ENCODE measurements around the gene RHOXF2.
"Not testable (repeated sequence)": the region's sequence is repeated elsewhere in the genome, so short reads cannot be mapped to it uniquely, and the experiment has no call there.

The RHOXF2 gene, protein sequence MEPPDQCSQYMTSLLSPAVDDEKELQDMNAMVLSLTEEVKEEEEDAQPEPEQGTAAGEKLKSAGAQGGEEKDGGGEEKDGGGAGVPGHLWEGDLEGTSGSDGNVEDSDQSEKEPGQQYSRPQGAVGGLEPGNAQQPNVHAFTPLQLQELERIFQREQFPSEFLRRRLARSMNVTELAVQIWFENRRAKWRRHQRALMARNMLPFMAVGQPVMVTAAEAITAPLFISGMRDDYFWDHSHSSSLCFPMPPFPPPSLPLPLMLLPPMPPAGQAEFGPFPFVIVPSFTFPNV

DNA sequence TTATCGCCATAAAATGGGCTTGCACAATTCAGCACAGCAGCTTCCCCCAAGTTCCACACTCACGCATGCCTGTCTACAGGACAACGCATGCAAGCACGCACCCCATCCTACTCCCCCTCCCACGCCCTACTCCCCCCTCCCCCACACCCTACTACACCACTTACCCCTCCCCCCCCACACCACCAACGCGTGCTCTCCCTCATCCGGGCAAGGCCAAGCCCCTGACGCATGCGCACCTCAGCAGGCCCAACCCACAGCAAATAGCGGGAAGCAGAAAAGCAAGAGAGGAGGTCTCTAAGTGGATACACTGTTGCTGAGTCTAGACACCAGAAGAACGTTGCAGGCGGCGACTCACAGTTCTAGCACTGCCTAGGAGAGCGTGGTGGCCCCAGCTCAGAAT, at the start of gene RHOXF2:
TSS of gene RHOXF2 (plus strand) at position 301 of the 400 bp plus-strand sequence. CDS start 138 bp downstream, outside the sequence.
- not testable (repeated sequence) for H3K27me3 ChIP-seq (ENCODE audit: control insufficient read depth in 5 of 5, insufficient read depth in 4 of 5, low read length in 5 of 5); H3K9me3 ChIP-seq (ENCODE audit: control insufficient read depth in 5 of 5, low read length in 5 of 5); H3K4me1 ChIP-seq (ENCODE audit: control insufficient read depth in 5 of 5, insufficient read depth in 5 of 5, low read length in 5 of 5); H3K4me3 ChIP-seq (ENCODE audit: low read depth in 1 of 5, low read length in 5 of 5); H3K9ac ChIP-seq (ENCODE audit: low read length in 5 of 5); H3K36me3 ChIP-seq (ENCODE audit: control insufficient read depth in 5 of 5, insufficient read depth in 5 of 5, low read length in 5 of 5); H3K27ac ChIP-seq (ENCODE audit: low read depth, low read length)

DNA sequence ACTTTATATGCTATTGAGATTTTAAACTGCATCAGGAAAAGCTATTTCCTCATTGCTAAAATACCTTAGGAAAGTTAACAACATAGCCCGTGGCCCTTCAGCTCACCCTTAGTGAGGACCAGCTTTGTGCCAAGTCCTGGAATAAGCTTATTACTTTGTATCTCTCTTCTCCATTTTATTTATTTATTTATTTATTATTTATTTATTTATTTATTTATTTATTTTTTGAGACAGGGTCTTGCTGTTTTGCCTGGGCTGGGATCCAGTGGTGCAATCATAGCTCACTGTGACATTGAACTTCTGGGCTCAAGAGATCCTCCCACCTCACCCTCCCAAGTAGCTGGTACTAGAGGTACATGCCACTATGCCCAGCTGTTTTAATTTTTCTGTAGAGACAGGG, 49.0 kb upstream of the RHOXF2 start:
- H3K27ac ChIP-seq (ENCODE audit: low read depth, low read length) = no peak overlapping the region
- no peaks in the 10 kb centered on the region for H3K36me3 ChIP-seq (ENCODE audit: control insufficient read depth in 5 of 5, insufficient read depth in 5 of 5, low read length in 5 of 5)
- H3K4me3 ChIP-seq (ENCODE audit: low read depth in 1 of 5, low read length in 5 of 5) = no peak overlapping the region
- peaks cover 0 to 7% (median 0%) of the 10 kb centered on the region in 5 donors for H3K9me3 ChIP-seq (ENCODE audit: control insufficient read depth in 5 of 5, low read length in 5 of 5)
- peaks cover 0 to 13% (median 10%) of the 10 kb centered on the region in 5 donors for H3K4me1 ChIP-seq (ENCODE audit: control insufficient read depth in 5 of 5, insufficient read depth in 5 of 5, low read length in 5 of 5)
- H3K27me3 ChIP-seq (ENCODE audit: control insufficient read depth in 5 of 5, insufficient read depth in 4 of 5, low read length in 5 of 5) = peaks cover 0 to 2% (median 0%) of the 10 kb centered on the region in 5 donors
- no peak overlapping the region for H3K9ac ChIP-seq (ENCODE audit: low read length in 5 of 5)

DNA sequence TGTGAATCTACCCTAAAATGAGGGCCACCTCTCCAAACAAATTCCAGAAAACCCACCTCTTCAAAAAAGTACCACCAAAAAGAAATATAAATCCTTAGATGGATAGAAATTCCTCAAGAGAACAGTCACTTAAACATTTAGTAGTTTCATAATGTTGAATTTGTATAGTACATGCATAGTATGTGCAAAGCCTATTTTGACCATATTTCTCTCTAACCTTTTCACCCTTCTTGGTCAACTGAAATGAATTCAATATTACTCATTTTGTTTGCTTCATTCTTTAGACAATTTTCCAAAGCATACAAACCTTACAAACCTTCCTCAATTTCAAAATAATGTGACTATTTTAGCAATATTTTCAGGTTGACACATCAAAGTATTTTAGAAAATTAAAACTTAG, 46.8 kb upstream of the RHOXF2 start:
- Histone ChIP-seq H3K36me3 (ENCODE audit: control insufficient read depth in 5 of 5, insufficient read depth in 5 of 5, low read length in 5 of 5) (no peaks in the 10 kb centered on the region), H3K4me1 (ENCODE audit: control insufficient read depth in 5 of 5, insufficient read depth in 5 of 5, low read length in 5 of 5) (peaks cover 0 to 16% (median 10%) of the 10 kb centered on the region in 5 donors), H3K9ac (ENCODE audit: low read length in 5 of 5) (no peak overlapping the region), H3K27me3 (ENCODE audit: control insufficient read depth in 5 of 5, insufficient read depth in 4 of 5, low read length in 5 of 5) (peaks cover 0 to 2% (median 0%) of the 10 kb centered on the region in 5 donors), H3K27ac (ENCODE audit: low read depth, low read length) (no peak overlapping the region), H3K4me3 (ENCODE audit: low read depth in 1 of 5, low read length in 5 of 5) (no peak overlapping the region), H3K9me3 (ENCODE audit: control insufficient read depth in 5 of 5, low read length in 5 of 5) (no peaks in the 10 kb centered on the region)

DNA sequence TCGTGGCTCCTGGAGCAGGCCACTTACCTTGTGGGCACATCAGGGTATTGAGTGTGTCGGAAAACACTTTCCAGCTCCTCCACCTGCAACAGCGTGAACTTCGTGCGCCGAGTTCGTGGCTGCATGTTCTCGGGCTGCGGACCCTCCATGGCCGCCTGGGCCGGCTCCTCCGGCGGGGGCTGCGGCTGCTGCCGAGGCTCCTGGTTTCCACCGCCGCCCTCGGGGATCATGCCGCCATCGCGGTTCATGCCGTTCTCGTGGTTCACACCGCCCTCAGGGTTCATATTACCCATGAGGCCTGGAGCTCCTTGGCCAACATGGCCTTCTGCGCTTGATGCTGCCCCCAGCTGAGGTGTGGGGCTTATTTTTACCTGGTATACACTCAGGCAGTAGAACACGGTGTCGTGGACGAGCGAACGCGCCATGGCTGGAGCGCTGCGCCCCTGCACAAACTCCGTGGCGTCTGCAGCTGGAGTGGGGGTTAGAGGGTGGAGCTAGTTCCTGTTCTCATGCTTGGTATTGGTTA, 42.9 kb upstream of the RHOXF2 start, which contains the start of gene RHOXF1:
TSS of gene RHOXF1 (minus strand) at position 476 of the 526 bp plus-strand sequence. CDS start at position 425, 51 bp downstream.
- no peaks in the 10 kb centered on the region for H3K9me3 ChIP-seq (ENCODE audit: control insufficient read depth in 5 of 5, low read length in 5 of 5)
- no peaks in the 10 kb centered on the region for H3K36me3 ChIP-seq (ENCODE audit: control insufficient read depth in 5 of 5, insufficient read depth in 5 of 5, low read length in 5 of 5)
- peaks cover 0 to 2% (median 0%) of the 10 kb centered on the region in 5 donors for H3K27me3 ChIP-seq (ENCODE audit: control insufficient read depth in 5 of 5, insufficient read depth in 4 of 5, low read length in 5 of 5)
- H3K4me3 ChIP-seq (ENCODE audit: low read depth in 1 of 5, low read length in 5 of 5) = no peak within 1 kb of the TSS
- H3K4me1 ChIP-seq (ENCODE audit: control insufficient read depth in 5 of 5, insufficient read depth in 5 of 5, low read length in 5 of 5) = peaks cover 0 to 5% (median 0%) of the 10 kb centered on the region in 5 donors
- no peak within 1 kb of the TSS for H3K27ac ChIP-seq (ENCODE audit: low read depth, low read length)
- H3K9ac ChIP-seq (ENCODE audit: low read length in 5 of 5) = no peak within 1 kb of the TSS

DNA sequence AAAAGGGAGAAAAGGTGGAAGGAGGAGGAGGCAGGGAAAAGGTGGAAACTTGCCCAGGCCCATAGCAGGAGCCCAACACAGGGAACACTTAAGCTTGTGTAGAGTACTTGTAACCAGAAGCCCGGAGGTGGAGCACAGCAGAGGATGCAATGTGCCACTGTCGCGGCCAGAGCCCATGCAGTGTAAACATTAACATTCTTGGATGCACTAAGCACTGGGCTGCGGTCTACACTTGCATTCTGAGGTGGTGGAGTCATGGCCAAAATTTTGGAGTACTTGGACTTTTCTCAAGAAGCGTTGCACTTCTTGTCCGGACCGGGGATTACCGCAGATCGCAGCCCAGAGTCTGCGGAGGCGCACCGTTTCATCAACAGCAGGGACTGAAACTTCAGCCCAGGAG, 38.2 kb upstream of the RHOXF2 start:
- Histone ChIP-seq H3K9me3 (ENCODE audit: control insufficient read depth in 5 of 5, low read length in 5 of 5) (no peaks in the 10 kb centered on the region), H3K4me1 (ENCODE audit: control insufficient read depth in 5 of 5, insufficient read depth in 5 of 5, low read length in 5 of 5) (peaks cover 0 to 10% (median 6%) of the 10 kb centered on the region in 5 donors), H3K27ac (ENCODE audit: low read depth, low read length) (no peak overlapping the region), H3K36me3 (ENCODE audit: control insufficient read depth in 5 of 5, insufficient read depth in 5 of 5, low read length in 5 of 5) (no peaks in the 10 kb centered on the region), H3K4me3 (ENCODE audit: low read depth in 1 of 5, low read length in 5 of 5) (no peak overlapping the region), H3K9ac (ENCODE audit: low read length in 5 of 5) (no peak overlapping the region), H3K27me3 (ENCODE audit: control insufficient read depth in 5 of 5, insufficient read depth in 4 of 5, low read length in 5 of 5) (peaks cover 0 to 2% (median 0%) of the 10 kb centered on the region in 5 donors)

DNA sequence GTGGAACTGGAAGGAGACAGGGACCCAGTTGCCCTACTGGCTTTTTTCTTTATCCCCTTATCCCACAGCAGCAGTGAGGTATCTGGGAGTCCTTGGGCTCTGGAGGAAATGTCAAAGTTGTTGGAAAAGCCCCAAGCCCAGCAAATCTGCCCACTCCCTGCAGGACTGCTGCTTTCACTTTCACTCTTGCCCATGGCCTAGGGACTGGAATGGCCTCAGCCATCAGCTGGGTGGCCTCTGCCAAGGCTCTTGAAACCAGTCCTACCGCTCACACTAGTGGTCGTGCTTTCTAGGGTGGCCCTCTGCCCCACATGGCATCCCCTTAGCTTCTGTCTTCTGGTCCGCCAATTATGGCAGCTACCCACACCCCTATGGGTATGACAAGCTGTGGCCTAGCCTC, 33.0 kb upstream of the RHOXF2 start:
- no peaks in the 10 kb centered on the region for H3K9me3 ChIP-seq (ENCODE audit: control insufficient read depth in 5 of 5, low read length in 5 of 5)
- H3K27ac ChIP-seq (ENCODE audit: low read depth, low read length) = peak overlapping the region; percentile 60
- peaks cover 0 to 23% (median 18%) of the 10 kb centered on the region in 5 donors for H3K4me1 ChIP-seq (ENCODE audit: control insufficient read depth in 5 of 5, insufficient read depth in 5 of 5, low read length in 5 of 5)
- H3K36me3 ChIP-seq (ENCODE audit: control insufficient read depth in 5 of 5, insufficient read depth in 5 of 5, low read length in 5 of 5) = no peaks in the 10 kb centered on the region
- H3K9ac ChIP-seq (ENCODE audit: low read length in 5 of 5) = peak overlapping the region in 2 of 5 donors; percentile 2 to 8
- H3K27me3 ChIP-seq (ENCODE audit: control insufficient read depth in 5 of 5, insufficient read depth in 4 of 5, low read length in 5 of 5) = no peaks in the 10 kb centered on the region
- peak overlapping the region; percentile 7 to 66 (median 38) for H3K4me3 ChIP-seq (ENCODE audit: low read depth in 1 of 5, low read length in 5 of 5)

DNA sequence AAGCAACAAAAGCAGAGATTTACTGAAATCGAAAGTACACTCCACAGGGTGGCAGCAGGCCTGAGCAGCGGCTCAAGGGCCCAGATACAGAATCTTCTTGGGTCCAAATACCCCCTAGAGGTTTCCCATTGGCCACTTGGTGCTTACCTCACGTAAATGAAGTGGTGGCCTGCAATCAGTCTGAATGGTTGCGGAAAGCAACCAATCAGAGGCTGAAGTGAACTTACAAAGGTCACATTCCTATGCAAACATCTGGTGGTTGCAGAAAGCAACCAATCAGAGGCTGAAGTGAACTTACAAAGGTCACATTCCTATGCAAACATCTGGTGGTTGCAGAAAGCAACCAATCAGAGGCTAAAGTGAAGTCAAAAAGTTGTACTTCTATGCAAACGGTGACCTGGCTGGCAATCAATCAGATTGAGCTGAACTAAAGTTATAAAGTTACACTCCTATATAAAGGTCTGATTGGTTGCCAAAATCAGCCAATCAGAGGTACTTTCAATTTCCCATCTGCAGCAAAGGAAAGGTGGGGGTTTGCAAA, 30.0 kb upstream of the RHOXF2 start:
- H3K4me3 ChIP-seq (ENCODE audit: low read depth in 1 of 5, low read length in 5 of 5); H3K9me3 ChIP-seq (ENCODE audit: control insufficient read depth in 5 of 5, low read length in 5 of 5); H3K36me3 ChIP-seq (ENCODE audit: control insufficient read depth in 5 of 5, insufficient read depth in 5 of 5, low read length in 5 of 5); H3K9ac ChIP-seq (ENCODE audit: low read length in 5 of 5); H3K27me3 ChIP-seq (ENCODE audit: control insufficient read depth in 5 of 5, insufficient read depth in 4 of 5, low read length in 5 of 5): not testable (repeated sequence)
- H3K27ac ChIP-seq (ENCODE audit: low read depth, low read length) = peak overlapping the region; percentile 0
- H3K4me1 ChIP-seq (ENCODE audit: control insufficient read depth in 5 of 5, insufficient read depth in 5 of 5, low read length in 5 of 5) = peaks cover 0 to 36% (median 23%) of the 10 kb centered on the region in 5 donors

DNA sequence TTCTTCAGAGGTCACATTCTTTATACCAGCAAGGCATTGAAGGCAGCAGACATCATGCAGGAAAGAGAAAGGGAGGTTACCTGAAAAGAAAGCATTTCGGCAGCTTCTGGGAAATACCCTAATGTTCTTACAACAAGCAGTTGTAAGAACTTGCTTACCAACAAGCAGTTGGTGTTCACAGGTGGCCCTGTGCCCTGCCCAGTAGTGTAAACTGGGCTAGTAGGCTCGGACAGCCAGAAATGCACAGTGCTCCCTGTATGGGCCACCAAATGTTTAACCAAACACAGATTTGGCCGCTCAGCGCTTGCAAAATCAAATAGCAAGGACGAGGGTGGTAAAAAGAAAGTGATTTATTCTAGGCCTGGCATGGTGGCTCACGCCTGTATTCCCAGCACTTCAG, 22.3 kb upstream of the RHOXF2 start:
- peak overlapping the region in 3 of 5 donors; percentile 45 to 86 (median 58) for H3K9ac ChIP-seq (ENCODE audit: low read length in 5 of 5)
- no peaks in the 10 kb centered on the region for H3K9me3 ChIP-seq (ENCODE audit: control insufficient read depth in 5 of 5, low read length in 5 of 5)
- peak overlapping the region; percentile 66 for H3K27ac ChIP-seq (ENCODE audit: low read depth, low read length)
- H3K27me3 ChIP-seq (ENCODE audit: control insufficient read depth in 5 of 5, insufficient read depth in 4 of 5, low read length in 5 of 5) = peaks cover 0 to under 1% (median 0%) of the 10 kb centered on the region in 5 donors
- H3K36me3 ChIP-seq (ENCODE audit: control insufficient read depth in 5 of 5, insufficient read depth in 5 of 5, low read length in 5 of 5) = peaks cover 0 to 3% (median 0%) of the 10 kb centered on the region in 5 donors
- H3K4me1 ChIP-seq (ENCODE audit: control insufficient read depth in 5 of 5, insufficient read depth in 5 of 5, low read length in 5 of 5) = peaks cover 0 to 9% (median 4%) of the 10 kb centered on the region in 5 donors
- H3K4me3 ChIP-seq (ENCODE audit: low read depth in 1 of 5, low read length in 5 of 5) = peak overlapping the region in 3 of 5 donors; percentile 56 to 58 (median 57)

DNA sequence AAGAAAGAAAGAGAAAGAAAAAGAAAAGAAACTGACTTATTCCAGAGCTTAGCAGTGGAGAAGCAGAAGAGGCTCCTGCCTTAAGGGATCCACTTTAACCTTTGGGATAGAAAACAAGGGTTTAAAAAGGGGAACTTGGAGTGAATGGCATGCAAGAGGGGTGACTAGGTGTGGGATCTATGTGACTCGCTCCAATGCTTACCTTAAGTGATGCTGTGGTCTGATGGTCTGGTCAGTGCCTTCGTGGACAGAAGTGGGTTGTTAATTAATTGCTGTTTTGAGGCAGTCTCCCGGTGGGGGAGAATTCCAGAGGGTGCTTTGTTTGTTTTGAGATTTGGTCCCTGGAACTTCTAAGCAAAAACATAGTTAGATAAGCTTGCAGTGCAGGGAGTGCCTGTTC, 21.6 kb upstream of the RHOXF2 start:
- H3K4me3 ChIP-seq (ENCODE audit: low read depth in 1 of 5, low read length in 5 of 5) = no peak overlapping the region
- H3K36me3 ChIP-seq (ENCODE audit: control insufficient read depth in 5 of 5, insufficient read depth in 5 of 5, low read length in 5 of 5) = no peaks in the 10 kb centered on the region
- peak overlapping the region; percentile 66 for H3K27ac ChIP-seq (ENCODE audit: low read depth, low read length)
- H3K9ac ChIP-seq (ENCODE audit: low read length in 5 of 5) = no peak overlapping the region
- no peaks in the 10 kb centered on the region for H3K27me3 ChIP-seq (ENCODE audit: control insufficient read depth in 5 of 5, insufficient read depth in 4 of 5, low read length in 5 of 5)
- H3K9me3 ChIP-seq (ENCODE audit: control insufficient read depth in 5 of 5, low read length in 5 of 5) = no peaks in the 10 kb centered on the region
- peaks cover 0 to 7% (median 4%) of the 10 kb centered on the region in 5 donors for H3K4me1 ChIP-seq (ENCODE audit: control insufficient read depth in 5 of 5, insufficient read depth in 5 of 5, low read length in 5 of 5)

DNA sequence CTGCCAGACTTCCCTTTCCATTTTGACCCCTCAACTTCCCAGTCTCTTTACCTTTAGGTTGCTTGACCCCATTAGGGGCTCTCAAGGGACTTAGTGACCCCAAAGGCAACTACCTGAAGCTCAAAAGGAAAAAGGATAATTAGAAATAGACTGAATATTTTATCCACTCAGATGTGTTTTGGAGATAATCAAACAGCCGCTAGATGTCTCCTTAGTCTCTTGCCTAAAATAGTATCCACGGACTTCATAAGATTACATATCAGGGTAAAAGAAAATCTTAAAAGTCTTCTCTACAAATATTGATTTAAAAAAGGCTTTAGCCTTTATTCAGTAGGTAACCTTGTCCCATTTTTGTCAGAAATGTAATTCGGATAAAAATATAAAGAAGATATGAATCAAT, 21.0 kb upstream of the RHOXF2 start:
- no peaks in the 10 kb centered on the region for H3K36me3 ChIP-seq (ENCODE audit: control insufficient read depth in 5 of 5, insufficient read depth in 5 of 5, low read length in 5 of 5)
- peaks cover 0 to 6% (median 4%) of the 10 kb centered on the region in 5 donors for H3K4me1 ChIP-seq (ENCODE audit: control insufficient read depth in 5 of 5, insufficient read depth in 5 of 5, low read length in 5 of 5)
- no peak overlapping the region for H3K9ac ChIP-seq (ENCODE audit: low read length in 5 of 5)
- H3K27ac ChIP-seq (ENCODE audit: low read depth, low read length) = no peak overlapping the region
- no peaks in the 10 kb centered on the region for H3K9me3 ChIP-seq (ENCODE audit: control insufficient read depth in 5 of 5, low read length in 5 of 5)
- no peaks in the 10 kb centered on the region for H3K27me3 ChIP-seq (ENCODE audit: control insufficient read depth in 5 of 5, insufficient read depth in 4 of 5, low read length in 5 of 5)
- no peak overlapping the region for H3K4me3 ChIP-seq (ENCODE audit: low read depth in 1 of 5, low read length in 5 of 5)

Measured in subcutaneous abdominal adipose tissue (tissue), 5 donors.